ENCODE results near the gene DGKI. TPM values are rescaled to one million over a fixed set of nuclear protein-coding genes. Genes with fewer than 3 reads are reported as not detected.

Gene DGKI
- total RNA-seq, 3 donors from 2014 or later (not counting 1 experiment from before 2014, with no cell fraction given) = 0.53 TPM; not detected in 2

DNA sequence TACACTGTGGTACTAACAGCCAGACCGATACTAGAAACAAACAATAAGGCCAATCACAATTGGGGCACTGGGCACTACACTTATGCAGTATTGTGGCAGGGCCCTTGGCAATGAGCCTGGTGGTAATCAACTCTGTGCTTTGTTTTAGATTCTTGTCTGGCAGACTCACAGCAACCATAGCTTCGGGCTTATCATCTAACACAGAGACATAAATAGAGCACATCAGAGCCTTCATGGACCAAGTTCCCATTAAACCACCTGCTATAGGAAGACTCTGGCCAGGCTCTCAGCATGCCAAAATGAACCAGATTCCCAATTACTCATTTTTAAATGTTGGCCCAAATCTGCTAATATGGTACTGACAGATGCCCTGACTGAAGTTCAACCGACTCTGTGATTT, 218.6 kb downstream of the DGKI start:
- intact Hi-C loops (cut with micrococcal nuclease) = no loop called here

DNA sequence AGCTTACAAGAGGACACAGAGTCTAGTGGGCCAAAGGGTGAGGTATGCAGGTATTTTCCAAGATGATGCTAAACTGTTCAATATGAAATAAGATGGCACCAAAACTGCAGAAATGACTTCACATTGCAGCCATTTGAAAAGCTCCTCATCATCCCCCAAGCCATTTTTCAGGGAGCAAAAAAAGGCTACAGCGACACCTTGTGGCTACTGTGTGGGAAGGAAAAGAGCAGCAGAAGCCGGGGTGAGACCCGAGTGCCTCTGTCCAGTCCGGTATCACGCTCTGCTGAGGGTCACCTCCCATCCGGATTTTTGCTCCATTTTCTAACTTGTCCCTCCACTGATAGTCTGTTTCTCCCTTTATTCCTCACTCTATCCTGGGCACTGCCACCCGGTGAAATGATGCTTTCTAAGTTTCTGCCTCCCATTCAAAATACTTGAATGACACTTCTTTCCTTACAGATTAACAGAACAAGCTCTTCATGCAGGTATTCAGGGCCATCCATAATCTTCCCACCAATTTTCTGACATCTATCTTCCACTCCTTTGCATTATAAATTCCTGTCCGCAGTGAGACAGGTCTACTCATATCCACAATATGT, 220.2 kb downstream of the DGKI start:
- H3K4me3 ChIP-seq (ENCODE audit: low read length) = no peak overlapping the region
- intact Hi-C loops (cut with micrococcal nuclease) = no loop called here
- H3K27me3 ChIP-seq (ENCODE audit: control insufficient read depth, insufficient read depth, low read length) = no peaks in the 10 kb centered on the region
- ATAC-seq (no peak), DNase-seq (peak in 1 of 2 donors; percentile 41)
- H3K27me3 Mint-ChIP-seq (ENCODE audit: low read depth in 2 of 2) = peaks cover 0 to 8% of the 10 kb centered on the region in 2 donors
- TF ChIP-seq, protein P1, sequence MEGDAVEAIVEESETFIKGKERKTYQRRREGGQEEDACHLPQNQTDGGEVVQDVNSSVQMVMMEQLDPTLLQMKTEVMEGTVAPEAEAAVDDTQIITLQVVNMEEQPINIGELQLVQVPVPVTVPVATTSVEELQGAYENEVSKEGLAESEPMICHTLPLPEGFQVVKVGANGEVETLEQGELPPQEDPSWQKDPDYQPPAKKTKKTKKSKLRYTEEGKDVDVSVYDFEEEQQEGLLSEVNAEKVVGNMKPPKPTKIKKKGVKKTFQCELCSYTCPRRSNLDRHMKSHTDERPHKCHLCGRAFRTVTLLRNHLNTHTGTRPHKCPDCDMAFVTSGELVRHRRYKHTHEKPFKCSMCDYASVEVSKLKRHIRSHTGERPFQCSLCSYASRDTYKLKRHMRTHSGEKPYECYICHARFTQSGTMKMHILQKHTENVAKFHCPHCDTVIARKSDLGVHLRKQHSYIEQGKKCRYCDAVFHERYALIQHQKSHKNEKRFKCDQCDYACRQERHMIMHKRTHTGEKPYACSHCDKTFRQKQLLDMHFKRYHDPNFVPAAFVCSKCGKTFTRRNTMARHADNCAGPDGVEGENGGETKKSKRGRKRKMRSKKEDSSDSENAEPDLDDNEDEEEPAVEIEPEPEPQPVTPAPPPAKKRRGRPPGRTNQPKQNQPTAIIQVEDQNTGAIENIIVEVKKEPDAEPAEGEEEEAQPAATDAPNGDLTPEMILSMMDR (IDR thresholded peaks at IDR 0.05) = peak; percentile 21
- no peaks in the 10 kb centered on the region for H3K9me3 Mint-ChIP-seq
- no peaks in the 10 kb centered on the region for H3K36me3 ChIP-seq (ENCODE audit: control insufficient read depth, insufficient read depth, low read length)
- WGBS (ENCODE audit: insufficient coverage) = 16% methylated on average over 7 of the region's 8 CpGs
- no peak overlapping the region for H3K27ac Mint-ChIP-seq
- H3K4me3 Mint-ChIP-seq = no peak overlapping the region
- no peaks in the 10 kb centered on the region for H3K9me3 ChIP-seq (ENCODE audit: control insufficient read depth, insufficient read depth, low read length)
- no peaks in the 10 kb centered on the region for H3K4me1 Mint-ChIP-seq
- no peaks in the 10 kb centered on the region for H3K36me3 Mint-ChIP-seq
- no peak overlapping the region for H3K27ac ChIP-seq (ENCODE audit: low read length)
- H3K4me1 ChIP-seq (ENCODE audit: control insufficient read depth, insufficient read depth, low read length) = no peaks in the 10 kb centered on the region

More for the DNA sequence above, 218.6 kb downstream of the DGKI start:
- Mint-ChIP-seq H3K4me1 (no peaks in the 10 kb centered on the region), H3K36me3 (no peaks in the 10 kb centered on the region), H3K27me3 (ENCODE audit: low read depth in 2 of 2) (peaks cover 0 to 8% of the 10 kb centered on the region in 2 donors), H3K27ac (no peak overlapping the region), H3K4me3 (no peak overlapping the region), H3K9me3 (no peaks in the 10 kb centered on the region)
- H3K9me3 ChIP-seq (ENCODE audit: control insufficient read depth, insufficient read depth, low read length) = no peaks in the 10 kb centered on the region
- no peaks in the 10 kb centered on the region for H3K36me3 ChIP-seq (ENCODE audit: control insufficient read depth, insufficient read depth, low read length)
- no peak for ATAC-seq
- WGBS (ENCODE audit: insufficient coverage) = 84% methylated on average over 3 of the region's 3 CpGs
- no peak overlapping the region for H3K4me3 ChIP-seq (ENCODE audit: low read length)
- TF ChIP-seq, protein P1 (IDR thresholded peaks at IDR 0.05) = no peak
- no peak overlapping the region for H3K27ac ChIP-seq (ENCODE audit: low read length)
- no peaks in the 10 kb centered on the region for H3K27me3 ChIP-seq (ENCODE audit: control insufficient read depth, insufficient read depth, low read length)
- H3K4me1 ChIP-seq (ENCODE audit: control insufficient read depth, insufficient read depth, low read length) = no peaks in the 10 kb centered on the region
- no peak for DNase-seq

DNA sequence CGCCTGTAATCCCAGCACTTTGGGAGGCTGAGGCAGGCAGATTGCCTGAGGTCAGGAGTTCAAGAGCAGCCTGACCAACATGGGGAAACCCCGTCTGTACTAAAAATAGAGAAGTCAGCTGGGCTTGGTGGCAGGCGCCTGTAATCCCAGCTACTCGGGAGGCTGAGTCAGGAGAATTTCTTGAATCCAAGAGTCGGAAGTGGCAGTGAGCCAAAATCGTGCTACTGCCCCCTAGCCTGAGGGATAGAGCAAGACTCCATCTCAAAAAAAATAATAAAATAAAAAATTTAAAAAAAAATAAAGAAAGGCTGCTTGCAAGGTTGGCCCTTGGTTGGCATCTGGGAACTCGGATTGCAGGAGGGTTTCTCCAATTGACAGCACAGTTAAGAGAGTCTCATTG, 221.6 kb downstream of the DGKI start:
- peaks cover 0 to 8% of the 10 kb centered on the region in 2 donors for H3K27me3 Mint-ChIP-seq (ENCODE audit: low read depth in 2 of 2)
- no peaks in the 10 kb centered on the region for H3K36me3 Mint-ChIP-seq
- H3K27ac Mint-ChIP-seq = no peak overlapping the region
- Histone ChIP-seq H3K27ac (ENCODE audit: low read length) (no peak overlapping the region), H3K9me3 (ENCODE audit: control insufficient read depth, insufficient read depth, low read length) (no peaks in the 10 kb centered on the region), H3K4me3 (ENCODE audit: low read length) (no peak overlapping the region), H3K36me3 (ENCODE audit: control insufficient read depth, insufficient read depth, low read length) (no peaks in the 10 kb centered on the region), H3K4me1 (ENCODE audit: control insufficient read depth, insufficient read depth, low read length) (no peaks in the 10 kb centered on the region), H3K27me3 (ENCODE audit: control insufficient read depth, insufficient read depth, low read length) (no peaks in the 10 kb centered on the region)
- H3K9me3 Mint-ChIP-seq = no peaks in the 10 kb centered on the region
- ATAC-seq (no peak), DNase-seq (no peak)
- 85% methylated on average over 6 of the region's 7 CpGs for WGBS (ENCODE audit: insufficient coverage)
- intact Hi-C loops (cut with micrococcal nuclease) = no loop called here
- H3K4me3 Mint-ChIP-seq = no peak overlapping the region
- TF ChIP-seq, protein P1 (IDR thresholded peaks at IDR 0.05) = no peak
- no peaks in the 10 kb centered on the region for H3K4me1 Mint-ChIP-seq

DNA sequence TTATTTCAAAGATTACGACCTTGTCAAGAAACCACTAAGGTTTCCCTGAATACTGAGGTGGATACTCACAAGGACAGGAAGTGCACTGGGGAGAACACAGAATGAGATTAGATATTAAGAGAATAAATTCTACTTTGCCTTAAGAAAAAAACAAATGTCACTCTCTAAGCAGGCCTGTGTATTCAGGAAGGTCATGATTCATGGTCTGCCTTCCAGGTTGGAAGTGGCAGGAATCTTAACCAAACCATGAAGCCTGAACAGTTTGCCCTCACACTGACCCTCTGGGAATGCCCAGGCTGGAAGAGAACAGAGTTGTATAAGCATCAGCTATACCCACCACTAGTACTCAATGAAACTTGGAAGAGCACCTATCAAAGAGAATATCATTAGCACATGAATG, 227.6 kb downstream of the DGKI start:
- no peak overlapping the region for H3K27ac ChIP-seq (ENCODE audit: low read length)
- no peak for ATAC-seq
- H3K4me1 Mint-ChIP-seq = no peaks in the 10 kb centered on the region
- no peaks in the 10 kb centered on the region for H3K36me3 Mint-ChIP-seq
- no peak overlapping the region for H3K4me3 Mint-ChIP-seq
- H3K4me1 ChIP-seq (ENCODE audit: control insufficient read depth, insufficient read depth, low read length) = no peaks in the 10 kb centered on the region
- no peaks in the 10 kb centered on the region for H3K36me3 ChIP-seq (ENCODE audit: control insufficient read depth, insufficient read depth, low read length)
- no peak overlapping the region for H3K27ac Mint-ChIP-seq
- 50% methylated on average over 1 of the region's 1 CpG for WGBS (ENCODE audit: insufficient coverage)
- TF ChIP-seq, protein P1 (IDR thresholded peaks at IDR 0.05) = no peak
- H3K27me3 Mint-ChIP-seq (ENCODE audit: low read depth in 2 of 2) = peaks cover 0 to 6% of the 10 kb centered on the region in 2 donors
- no peak overlapping the region for H3K4me3 ChIP-seq (ENCODE audit: low read length)
- intact Hi-C loops (cut with micrococcal nuclease) = no loop called here
- no peaks in the 10 kb centered on the region for H3K27me3 ChIP-seq (ENCODE audit: control insufficient read depth, insufficient read depth, low read length)
- no peak for DNase-seq
- no peaks in the 10 kb centered on the region for H3K9me3 ChIP-seq (ENCODE audit: control insufficient read depth, insufficient read depth, low read length)
- H3K9me3 Mint-ChIP-seq = no peaks in the 10 kb centered on the region

Data from natural killer cell (primary cell).